ENCODE measurements around the gene PSG11.
"Not testable (repeated sequence)": the region's sequence is repeated elsewhere in the genome, so short reads cannot be mapped to it uniquely, and the experiment has no call there.

GRCh38 chr19:43027985-43028384 is 1.7 kb upstream of the PSG11 start:
- not testable (repeated sequence) for TF ChIP-seq HDAC6 (IDR thresholded peaks at IDR 0.05; ENCODE audit: low read depth, low read length); POLR2AphosphoS5 (IDR thresholded peaks at IDR 0.05; ENCODE audit: low read depth, low read length); HDAC2 (IDR thresholded peaks at IDR 0.05; ENCODE audit: borderline replicate concordance in 1 of 2, low read depth in 2 of 2, low read length in 2 of 2); TCF12 (IDR thresholded peaks at IDR 0.05; ENCODE audit: low read depth, low read length); CHD2 (IDR thresholded peaks at IDR 0.05; ENCODE audit: low read length); SP1 (IDR thresholded peaks at IDR 0.05; ENCODE audit: low read depth, low read length); JUN (IDR thresholded peaks at IDR 0.05; ENCODE audit: low read depth, low read length); PHF8 (conservative IDR thresholded peaks at IDR 0.05; ENCODE audit: low read depth, low read length); TAF1 (IDR thresholded peaks at IDR 0.05; ENCODE audit: low read depth, low read length); POLR2A (IDR thresholded peaks at IDR 0.05; ENCODE audit: control extremely low read depth in 1 of 2, low read depth in 2 of 2, low read length in 2 of 2)
- TF ChIP-seq, protein P1, sequence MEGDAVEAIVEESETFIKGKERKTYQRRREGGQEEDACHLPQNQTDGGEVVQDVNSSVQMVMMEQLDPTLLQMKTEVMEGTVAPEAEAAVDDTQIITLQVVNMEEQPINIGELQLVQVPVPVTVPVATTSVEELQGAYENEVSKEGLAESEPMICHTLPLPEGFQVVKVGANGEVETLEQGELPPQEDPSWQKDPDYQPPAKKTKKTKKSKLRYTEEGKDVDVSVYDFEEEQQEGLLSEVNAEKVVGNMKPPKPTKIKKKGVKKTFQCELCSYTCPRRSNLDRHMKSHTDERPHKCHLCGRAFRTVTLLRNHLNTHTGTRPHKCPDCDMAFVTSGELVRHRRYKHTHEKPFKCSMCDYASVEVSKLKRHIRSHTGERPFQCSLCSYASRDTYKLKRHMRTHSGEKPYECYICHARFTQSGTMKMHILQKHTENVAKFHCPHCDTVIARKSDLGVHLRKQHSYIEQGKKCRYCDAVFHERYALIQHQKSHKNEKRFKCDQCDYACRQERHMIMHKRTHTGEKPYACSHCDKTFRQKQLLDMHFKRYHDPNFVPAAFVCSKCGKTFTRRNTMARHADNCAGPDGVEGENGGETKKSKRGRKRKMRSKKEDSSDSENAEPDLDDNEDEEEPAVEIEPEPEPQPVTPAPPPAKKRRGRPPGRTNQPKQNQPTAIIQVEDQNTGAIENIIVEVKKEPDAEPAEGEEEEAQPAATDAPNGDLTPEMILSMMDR (IDR thresholded peaks at IDR 0.05; ENCODE audit: control extremely low read depth in 1 of 3, insufficient read depth in 1 of 3, low read depth in 1 of 3, low read length in 3 of 3): peak in 2 of 3 experiments; percentile 5 to 24; a peak in 2 of 4 replicates
- TF ChIP-seq, protein P2, sequence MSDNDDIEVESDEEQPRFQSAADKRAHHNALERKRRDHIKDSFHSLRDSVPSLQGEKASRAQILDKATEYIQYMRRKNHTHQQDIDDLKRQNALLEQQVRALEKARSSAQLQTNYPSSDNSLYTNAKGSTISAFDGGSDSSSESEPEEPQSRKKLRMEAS (IDR thresholded peaks at IDR 0.05): not testable (repeated sequence)
